Activated CD4-positive, alpha-beta T cell treated with anti-CD3 and anti-CD28 coated beads, Interleukin-2, amount 50 U/mL, for 24 hours (primary cell): ENCODE results near the gene DSCAML1.

Source experiments
- DNase-seq, 2 donors: peaks; one replicate each; pipeline ENCODE4 v3.0.0-alpha.2; 2020; ENCODE audit warnings: low read depth in 1 of 2, low spot score in 1 of 2

DSCAML1 gene, protein sequence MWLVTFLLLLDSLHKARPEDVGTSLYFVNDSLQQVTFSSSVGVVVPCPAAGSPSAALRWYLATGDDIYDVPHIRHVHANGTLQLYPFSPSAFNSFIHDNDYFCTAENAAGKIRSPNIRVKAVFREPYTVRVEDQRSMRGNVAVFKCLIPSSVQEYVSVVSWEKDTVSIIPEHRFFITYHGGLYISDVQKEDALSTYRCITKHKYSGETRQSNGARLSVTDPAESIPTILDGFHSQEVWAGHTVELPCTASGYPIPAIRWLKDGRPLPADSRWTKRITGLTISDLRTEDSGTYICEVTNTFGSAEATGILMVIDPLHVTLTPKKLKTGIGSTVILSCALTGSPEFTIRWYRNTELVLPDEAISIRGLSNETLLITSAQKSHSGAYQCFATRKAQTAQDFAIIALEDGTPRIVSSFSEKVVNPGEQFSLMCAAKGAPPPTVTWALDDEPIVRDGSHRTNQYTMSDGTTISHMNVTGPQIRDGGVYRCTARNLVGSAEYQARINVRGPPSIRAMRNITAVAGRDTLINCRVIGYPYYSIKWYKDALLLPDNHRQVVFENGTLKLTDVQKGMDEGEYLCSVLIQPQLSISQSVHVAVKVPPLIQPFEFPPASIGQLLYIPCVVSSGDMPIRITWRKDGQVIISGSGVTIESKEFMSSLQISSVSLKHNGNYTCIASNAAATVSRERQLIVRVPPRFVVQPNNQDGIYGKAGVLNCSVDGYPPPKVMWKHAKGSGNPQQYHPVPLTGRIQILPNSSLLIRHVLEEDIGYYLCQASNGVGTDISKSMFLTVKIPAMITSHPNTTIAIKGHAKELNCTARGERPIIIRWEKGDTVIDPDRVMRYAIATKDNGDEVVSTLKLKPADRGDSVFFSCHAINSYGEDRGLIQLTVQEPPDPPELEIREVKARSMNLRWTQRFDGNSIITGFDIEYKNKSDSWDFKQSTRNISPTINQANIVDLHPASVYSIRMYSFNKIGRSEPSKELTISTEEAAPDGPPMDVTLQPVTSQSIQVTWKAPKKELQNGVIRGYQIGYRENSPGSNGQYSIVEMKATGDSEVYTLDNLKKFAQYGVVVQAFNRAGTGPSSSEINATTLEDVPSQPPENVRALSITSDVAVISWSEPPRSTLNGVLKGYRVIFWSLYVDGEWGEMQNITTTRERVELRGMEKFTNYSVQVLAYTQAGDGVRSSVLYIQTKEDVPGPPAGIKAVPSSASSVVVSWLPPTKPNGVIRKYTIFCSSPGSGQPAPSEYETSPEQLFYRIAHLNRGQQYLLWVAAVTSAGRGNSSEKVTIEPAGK (N-terminal part only)

DNA sequence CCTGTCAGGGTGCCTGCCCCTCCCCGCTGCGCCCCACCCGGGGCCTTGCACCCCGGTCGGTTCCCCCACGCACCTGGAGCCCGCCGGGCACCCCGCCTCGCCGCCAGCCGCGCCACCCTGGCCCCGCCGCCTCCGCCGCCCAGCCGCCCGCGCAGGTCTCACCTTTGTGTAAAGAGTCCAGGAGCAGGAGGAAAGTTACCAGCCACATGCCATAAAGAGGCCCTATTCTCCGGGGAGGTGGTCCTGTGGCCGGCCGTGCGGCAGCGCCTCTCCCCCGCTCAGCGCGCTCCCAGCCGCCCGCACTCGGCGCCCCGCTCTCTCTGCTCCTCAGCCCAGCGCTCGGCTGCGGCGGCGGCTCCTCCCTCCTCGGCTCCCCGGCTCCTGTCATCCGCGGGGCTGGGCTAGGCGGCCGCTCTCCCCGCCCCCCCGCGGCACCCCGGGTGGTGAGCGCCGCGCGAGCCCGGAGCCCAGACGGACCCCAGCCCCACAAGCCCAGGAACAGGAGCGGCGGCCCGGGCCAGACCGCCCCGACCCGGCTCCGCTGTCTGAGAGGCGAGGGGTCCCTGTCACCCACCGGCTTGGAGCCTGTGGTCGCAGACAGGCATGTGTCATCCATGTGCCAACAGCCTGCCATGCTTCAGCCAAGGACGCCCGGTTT lies at the start of gene DSCAML1:
Gene DSCAML1 (minus strand): TSS at position 345 of the 658 bp plus-strand sequence. CDS start 137 bp downstream, at position 208.
- DNase-seq, result no peak

DNA sequence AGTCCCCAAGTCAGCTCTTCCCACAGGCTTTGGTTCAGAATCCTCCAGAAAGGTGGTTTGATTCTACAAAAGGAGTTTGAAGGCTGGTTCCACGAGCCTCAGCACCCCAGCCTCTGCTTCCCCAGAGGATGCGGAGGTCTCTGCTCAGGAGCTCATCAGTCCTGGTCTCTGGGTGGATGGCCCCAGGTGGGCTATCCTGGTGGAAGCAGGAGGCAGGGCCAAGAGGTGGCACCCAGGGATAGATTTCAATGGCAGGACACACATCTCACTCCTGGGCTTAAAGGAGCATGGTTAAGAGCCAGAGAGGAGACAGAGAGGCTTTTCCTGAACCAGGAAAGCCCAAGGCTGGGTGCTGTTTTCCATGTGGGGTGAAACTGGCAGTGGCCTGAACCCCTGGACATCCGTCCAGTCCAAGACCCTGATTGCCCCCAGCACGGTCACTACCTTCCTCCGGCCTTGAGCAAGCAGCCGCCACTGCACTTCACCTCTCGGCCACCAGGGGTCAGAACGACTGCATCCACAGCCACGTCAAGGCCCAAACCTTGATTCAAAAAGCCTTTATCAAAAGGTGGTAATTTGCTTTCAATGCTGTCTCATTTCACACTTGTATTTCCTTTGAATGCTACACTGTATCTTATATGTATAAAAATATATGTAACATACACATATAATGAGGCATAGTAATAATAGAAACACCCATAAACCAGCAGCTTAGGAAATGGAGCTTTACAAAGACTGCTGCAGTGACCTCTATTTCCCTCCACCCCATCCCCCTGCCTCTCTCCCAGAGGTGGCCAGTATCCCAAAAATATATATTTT lies 46.9 kb upstream of the DSCAML1 start:
- peak; percentile 73 to 77 for DNase-seq

DNA sequence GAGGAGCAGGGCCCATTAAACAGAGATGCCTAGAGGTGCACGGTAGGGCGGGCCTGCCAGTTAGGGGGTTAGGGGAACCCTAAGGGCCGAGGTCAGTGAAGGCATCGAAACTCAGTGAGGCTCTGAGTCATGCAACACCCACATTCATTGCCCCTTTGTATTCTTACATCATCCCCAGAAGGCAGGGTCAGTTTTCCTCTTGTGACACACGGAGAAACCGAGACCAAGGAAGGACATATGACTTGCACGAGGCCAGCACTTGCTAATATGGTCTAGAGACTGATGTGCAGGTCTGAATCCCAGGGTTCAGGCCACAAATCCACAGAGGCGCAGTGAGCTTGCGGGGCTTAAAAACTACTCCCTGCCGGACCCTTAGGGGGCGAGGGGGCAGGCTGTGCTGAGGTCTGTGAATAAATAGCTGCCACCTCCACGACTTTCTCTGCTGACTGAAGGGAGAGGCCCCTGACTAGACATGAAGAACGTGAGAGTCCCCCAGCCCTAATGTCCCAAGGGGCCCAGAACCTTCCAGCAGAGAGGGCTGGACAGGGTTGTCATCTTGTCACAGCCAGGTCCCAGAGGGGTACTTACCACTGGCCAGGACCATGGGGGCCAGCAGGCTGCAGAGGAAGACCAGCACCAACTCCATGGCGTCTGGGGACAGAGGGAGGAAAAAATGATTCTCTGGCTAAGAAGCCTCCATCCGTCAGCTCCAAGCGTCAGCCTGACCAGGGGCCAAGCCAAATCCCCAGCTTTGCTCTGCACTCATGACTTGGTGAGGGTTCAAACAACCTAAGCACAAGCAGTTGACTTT lies 45.3 kb upstream of the DSCAML1 start:
- DNase-seq, result no peak

DNA sequence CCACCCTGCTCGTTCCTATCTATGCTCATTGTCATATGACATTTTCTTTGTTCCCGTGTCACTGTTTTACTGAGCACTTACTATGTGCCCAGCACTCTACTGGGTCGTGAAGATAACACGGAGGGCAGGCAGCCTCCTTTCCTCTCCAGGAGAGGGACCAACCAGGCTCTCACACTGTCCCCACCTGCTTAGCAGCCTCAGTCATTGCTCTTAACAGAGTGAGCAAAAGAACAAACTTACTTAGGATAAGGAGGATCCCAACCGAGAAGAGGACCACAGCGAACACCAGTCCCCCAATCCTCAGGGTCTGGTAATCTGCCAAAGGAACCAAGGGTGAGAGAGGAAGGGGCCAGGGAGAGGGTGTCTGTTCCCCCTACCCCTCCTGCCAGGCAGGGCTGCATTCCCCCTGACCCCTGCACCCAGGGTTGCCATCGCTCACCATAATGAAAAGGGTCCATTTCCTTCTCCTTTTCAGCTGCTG lies 44.6 kb upstream of the DSCAML1 start:
- DNase-seq, result no peak

DNA sequence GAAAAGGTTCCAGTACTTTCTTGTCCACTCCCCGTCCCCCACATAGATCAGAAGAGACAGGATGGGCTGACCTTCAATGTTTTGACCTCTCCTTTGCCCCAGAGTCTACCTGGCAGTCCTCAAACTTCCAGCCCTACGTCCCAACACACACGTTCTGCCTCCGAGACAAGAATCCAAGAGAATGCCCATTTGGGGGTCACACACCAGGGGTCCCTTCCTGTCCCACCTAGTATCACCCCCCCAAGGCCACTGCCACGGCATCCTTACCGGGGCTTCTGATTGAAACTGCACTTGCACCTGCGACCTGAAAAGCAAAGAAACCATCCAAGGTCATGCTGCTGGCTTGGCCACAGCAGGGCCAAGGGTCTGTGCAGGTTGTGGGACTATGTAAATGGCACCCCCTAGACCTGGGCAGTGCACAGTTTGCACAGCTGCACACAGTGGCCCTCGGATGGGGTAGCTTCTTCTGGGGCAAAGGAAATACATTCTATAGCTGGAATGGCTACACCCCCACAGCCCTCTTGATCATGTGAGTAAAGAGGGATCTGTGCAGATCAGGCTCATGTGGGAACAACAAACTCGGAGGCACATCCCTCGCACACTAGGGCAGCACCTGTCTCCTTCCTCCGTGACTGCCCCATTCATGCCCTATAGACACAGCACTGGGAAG lies 44.0 kb upstream of the DSCAML1 start:
- DNase-seq, result no peak

DNA sequence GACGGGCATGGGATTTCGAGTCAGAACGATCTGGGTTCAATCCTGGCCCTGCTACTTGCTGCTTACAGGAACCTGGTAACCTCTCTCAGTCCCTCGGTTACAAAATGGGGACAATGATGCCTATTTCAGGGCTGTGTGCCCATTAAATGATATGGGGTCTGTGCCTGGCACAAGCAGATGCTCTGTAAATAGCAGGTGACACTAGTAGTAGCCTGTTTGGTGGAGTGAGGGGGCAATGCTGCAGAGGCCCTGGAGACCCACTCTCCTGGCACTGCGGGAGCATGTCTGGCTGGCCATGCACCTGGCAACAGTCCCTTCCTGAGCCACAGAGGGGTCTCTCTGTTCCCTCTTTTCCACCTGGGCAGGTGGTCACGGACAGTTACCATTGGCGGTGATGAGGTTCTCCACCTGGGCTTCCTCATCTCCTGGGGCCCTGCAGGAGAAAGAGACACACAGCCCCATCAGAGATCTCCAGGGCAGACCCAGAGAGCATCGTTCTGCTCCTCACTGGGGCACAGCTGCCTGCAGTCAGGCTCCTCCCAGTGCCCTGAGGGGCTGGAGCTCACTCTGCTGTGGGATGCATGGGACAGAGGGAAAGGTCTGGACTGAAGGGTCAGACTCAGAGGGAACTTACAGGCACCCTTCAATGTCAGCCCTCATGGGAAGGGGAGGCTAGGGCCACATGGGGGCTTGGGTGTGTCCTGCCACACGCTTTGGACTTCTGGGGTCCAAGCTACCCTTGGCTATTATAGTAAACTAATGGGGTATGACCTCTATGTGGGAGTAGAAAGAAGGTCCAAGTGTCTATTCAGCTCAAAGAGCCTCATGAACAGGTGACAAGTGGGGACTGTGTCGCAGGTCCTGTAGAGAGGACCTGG lies 43.2 kb upstream of the DSCAML1 start:
- no peak for DNase-seq

DNA sequence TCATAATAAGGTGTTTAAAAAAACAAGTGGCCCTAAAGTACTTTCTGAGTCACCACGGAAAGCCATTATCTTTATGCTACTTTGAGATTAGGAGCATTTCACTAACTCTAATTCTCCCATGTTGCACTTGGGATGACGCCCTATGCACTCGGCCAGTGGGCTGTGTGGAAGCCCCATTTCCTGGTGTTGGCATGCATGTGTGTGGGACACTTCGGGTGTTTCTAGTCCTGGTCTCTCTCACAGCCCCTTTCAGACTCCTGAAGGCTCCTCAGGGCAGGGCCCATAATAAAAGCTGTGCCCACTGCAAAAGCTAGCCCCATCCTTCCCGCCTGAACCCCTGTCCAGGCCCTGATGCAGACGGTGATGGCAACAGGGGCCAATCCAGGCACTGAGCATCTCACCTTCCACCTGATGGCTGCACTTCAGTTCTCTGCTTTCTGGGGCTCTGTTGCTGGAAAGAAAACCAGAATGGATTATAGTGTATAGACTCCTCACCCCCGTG lies 42.4 kb upstream of the DSCAML1 start:
- DNase-seq, result no peak

DNA sequence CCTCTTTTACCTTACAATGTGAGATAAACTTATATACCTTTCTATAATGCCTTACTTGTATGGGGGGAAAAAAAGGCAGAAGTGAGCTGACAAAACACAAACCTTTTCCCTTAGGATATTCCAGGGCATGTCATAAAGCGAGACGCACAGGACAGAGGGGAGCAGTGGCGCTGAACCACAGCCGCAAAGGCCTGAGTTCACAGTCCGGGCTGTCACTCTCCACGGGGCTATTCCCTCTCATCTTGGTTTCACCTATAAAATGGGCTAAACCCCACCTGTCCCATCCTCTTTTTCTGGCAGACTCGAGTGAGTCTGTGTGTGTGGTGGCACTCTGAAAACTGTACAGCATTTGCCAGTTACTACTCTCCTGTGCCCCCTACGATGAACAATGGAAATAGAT lies 41.9 kb upstream of the DSCAML1 start:
- no peak for DNase-seq

DNA sequence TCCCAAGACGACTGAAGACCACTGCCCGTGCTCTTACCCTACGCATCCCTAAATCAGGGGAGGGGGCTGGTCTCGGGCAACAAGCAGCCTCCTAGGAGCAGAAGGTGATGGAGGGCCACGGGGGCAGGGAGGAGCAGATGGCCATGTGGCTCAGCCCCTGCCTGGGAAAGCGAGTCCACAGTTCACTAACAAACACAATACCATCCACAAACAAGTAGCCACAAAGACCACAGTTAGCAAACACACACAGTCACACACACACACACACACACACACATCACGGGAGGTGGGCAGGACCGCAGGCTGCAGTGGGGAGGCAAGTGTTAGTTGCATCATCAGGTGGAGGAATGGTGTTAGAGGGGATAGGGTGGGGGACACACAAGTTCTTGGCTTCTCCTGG lies 40.8 kb upstream of the DSCAML1 start:
- no peak for DNase-seq

DNA sequence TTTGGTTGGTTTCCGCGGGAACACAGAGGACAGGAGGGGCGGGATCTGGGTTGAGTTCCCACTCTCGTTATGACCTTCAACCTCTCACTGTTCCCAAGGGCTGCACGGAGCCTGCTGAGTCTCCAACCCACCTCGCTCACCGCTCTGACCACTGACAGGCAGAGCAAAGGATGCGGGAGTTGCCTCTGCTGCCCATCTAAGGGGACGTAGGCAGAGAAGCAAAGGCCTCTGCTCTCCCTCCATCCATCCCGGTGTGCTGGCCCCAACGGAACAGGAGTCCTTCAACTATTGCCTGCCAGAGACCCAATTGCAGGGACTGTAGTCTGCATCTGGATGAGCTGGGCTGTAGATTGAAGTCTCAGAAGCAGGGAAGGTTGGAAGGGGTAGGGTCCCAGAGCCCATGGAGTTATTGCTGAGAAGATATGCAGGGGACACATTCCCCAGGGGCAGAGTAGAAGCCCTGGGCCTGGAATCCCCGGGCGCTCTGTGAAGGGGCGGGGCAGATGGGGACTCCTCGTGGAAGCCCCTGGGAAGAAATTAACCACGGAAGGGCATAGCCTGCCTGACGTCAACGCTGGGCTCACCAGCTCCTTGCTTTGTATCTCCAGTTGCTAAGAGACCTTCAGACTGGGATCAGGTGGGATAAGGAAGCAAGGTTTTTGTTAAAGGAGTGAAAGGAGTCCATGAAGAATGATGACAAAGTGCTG lies 40.2 kb upstream of the DSCAML1 start:
- no peak for DNase-seq

DNA sequence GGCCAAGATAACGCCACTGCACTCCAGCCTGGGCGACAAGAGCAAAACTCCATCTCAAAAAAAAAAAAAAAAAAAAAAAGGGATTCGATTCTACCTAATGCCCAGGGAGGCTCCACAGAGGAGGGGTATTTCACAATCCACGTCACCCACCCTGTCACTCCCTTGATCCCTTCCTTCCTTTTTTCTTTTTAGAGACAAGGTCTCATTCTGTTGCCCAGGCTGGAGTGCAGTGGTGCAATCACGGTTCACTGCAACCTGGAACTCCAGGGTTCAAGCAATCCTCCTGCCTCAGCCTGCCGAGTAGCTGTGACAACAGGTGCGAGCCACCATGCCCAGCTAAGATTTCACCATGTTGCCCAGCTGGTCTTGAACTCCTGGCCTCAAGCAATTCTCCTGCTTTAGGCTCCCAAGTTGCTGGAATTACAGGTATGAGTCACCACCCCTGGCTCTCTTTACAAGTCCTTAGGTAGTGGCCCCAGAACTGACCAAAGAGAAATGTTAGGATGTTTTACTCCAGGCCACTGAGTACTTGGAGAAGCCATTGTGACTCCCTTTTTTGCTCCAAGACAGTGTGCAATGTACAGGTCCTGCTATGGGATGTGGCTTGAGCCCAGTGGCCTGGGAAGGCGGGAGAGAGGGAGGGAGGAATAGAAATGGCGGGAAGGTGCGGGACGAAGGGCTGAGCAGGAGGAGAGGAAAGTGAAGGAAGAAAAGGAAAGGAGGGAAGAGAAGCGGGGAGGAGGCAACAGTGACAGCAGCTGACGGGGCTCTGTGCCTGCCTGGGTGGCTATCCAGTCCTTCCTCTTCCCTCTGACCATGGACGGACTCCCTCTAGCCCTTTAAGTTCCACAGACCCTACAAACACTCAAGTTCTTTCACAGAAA lies 39.3 kb upstream of the DSCAML1 start:
- no peak for DNase-seq

DNA sequence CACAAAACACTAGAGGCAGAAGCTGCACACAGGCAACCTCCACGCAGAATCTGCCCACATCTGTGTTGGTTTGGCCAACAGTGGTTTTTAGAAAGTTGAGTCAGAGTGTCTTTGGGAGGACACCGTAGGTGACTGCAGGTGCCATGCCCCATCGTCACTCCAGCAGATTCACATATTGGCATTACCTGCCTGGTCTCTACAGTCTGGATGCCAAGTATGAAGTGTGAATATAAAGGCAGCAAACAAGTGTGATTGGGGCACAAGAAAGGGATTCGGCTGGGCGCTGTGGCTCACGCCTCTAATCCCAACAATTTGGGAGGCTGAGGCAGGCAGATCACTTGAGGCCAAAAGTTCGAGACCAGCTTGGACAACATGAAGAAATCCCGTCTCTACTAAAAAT lies 38.6 kb upstream of the DSCAML1 start:
- DNase-seq, result no peak

DNA sequence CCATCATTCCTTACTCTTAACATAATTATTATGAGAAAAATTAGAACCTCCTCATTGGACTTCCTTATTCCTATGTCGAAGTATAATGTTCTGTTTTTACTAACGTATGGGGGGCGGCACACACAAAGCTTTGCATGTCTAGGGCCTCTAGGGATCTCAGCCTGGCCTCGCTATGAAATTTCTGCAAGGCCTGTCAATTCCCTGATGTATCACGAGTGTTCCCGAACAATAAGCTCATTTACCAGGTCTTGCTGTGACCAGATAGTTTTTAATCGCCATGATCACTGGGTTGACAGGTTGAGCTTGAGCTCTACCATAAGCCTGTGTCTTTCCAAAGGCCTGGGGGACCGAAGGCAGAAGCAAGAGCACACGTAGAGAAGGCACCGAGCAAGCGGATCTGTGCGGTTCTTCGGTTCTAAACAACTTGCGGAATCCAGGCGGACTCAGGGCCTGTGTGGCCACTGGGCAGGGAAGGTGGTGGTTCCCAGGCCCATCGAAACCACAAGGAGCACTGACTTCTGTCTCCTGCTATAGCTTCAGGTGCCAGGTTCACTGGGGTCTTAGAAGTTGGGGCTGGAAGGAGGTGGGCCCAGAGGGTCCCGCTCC lies 37.9 kb upstream of the DSCAML1 start:
- DNase-seq, result no peak

DNA sequence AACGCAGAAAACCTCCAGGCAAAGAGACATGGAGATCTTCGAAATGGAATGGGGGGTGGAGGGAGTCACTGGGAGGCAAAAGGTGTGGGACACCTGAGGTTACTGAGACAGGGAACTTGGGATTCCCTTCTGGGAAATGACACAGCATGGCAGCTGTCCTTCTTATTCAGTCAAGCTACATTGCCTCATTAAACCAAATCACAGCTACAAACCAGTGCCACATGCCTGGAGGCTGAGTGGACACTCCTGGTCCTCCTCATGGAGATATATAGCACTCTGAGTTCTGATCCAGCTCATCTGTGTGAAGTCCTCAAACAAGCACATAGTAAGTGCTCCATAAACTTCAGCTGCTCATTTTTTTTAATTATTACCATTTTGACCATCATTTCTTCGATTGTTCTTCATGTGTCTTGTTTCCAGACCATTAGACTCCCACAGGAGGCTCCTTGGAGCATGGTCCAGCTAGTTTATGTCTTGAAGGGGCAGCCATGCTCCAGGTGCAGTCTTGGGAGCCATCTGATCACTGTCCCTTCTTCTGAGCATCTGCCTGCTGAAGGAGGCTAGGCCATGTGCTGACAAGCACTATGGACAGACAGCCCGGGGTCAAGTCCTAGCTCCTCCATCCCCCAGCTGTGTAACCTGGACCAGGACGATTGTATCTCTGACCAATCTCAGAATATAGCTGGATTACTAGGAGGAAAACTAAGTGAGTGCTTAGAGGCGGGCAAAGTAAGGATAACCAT lies 37.2 kb upstream of the DSCAML1 start:
- no peak for DNase-seq
